ENCODE results near the gene MAB21L1.
A peak's percentile ranks its signal among the peaks of the same experiment; 100 is the strongest.

The MAB21L1 gene

GRCh38 chr13:35479038-35479492 is 2.6 kb upstream of the MAB21L1 start:
- peak; percentile 94 for DNase-seq

DNA sequence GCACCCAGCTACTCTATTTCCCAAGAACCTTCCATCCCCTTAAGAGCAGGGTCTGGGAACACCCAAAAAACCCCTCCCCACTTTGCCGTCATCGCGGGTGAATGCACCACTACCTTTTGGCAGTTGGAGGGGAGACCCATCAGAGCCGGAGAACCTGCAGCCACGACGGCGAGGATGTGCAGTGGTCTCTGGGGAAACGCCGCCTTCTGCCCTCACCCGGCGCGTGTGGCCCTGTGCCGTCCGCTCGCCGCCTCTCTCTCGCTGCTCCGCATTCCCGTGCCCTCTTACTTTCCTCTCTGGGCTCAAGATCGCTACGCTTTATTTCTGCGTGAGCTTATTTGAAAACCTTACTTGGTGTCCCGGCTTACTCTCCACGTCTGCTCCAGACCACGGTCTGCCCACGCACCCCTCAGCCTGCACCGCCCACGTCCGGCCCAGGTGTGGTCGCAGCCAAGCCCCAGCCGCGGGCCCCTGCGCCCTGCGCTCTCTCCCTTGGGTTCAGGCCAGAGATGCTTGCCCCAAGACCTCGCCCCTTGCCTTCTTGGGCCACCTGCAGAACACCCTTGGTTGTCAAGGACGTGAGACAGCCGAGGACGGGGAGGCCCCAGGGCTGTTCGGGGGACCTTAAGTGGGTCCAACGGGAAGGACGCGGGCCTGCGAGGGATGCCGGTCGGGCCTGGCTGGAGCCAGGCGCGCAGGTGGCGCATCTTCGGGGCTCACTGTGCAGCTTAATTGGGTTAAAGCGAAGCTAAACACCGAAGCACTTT is 2.0 kb upstream of the MAB21L1 start:
- peak; percentile 93 for DNase-seq

DNA sequence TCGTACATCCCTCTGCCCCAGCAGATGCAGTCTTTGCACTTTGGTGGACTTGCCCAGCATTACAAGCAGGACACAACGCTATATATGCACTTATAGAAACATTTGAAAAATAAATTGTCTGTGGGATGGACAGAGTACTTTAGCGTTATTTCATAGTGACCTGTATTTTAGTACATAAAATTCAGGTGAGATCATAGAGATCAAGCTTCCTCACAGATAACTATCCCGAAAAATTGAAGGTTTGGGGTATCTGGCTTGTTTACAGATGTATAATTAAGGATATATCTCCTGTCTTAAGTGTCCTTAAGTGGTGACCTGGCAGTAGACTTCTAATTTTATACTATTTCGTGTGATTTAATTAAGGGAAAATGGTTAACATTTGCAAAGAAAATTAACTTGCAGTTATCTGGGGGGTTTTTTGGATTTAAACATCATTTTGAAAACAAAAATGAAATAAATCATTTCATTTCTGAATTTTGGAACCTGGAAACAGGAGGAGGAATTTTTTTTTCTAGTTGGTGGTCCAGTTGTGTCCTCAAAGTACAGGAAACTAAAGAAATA is 977 bp upstream of the MAB21L1 start:
- no peak for DNase-seq

GRCh38 chr13:35475212-35475959 is 1.1 kb downstream of the MAB21L1 start:
- DNase-seq, result peak; percentile 76

DNA sequence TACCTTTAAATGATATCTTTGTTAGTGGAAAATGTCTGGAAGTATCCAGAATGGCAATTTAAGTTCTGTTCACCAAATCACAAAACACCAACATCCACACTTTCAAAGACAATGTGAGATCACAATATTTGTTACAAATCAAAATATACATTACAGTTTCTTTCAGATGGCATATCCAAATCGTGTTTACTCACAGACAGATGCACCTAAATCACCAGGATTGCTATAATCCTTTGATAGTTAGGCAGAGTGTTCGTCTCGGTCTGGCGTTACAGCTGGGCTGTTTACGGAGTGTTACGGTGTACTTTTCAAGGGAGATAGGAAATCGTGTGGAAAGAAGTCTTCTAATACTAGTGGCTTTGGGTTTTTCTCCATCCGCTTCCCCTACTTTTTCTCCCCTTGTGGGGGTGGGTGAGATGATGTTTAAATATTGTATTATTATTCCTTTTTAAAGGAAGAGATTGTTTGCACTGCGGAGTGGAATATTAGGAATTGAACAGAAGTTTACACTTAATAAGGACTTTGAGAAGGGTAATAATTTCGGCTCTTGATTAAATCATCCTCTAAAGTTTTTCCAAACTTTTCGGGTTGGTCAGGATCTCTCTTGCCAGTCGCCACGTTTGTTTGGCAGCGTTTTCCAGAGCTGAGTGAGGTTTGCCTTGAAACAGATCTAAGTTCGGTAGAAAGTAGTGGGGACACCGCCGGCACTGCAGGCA is 1.8 kb downstream of the MAB21L1 start:
- DNase-seq, result peak; percentile 92

GRCh38 chr13:35473802-35474201 is 2.7 kb downstream of the MAB21L1 start:
- DNase-seq, result no peak

- DNase-seq, result peak; percentile 53
Measured at GRCh38 chr13:35473206-35473775, 3.2 kb downstream of the MAB21L1 start.

DNA sequence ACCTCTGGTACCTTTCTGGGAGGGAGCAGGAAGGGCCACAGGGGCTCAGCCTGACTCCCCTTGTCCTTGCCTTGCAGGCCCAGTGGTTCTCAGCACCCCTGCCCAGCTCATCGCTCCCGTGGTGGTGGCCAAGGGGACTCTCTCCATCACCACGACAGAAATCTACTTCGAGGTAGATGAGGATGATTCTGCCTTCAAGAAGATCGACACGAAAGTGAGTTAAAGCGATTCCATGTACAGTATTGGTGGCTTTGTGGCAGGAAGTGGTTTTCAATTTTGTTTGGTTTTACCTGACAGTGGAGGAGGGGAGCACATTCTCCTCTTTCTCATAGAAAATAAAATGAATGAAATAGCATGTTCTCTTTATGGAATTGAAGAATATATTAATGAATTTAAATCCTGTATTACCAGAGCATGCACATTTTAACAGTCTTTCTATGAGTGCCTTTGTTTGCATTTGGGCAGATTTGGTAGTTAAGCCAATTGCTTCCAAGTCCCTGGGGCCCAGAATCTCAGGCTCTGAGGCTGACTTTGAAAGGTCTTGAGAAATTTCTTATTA is 4.1 kb downstream of the MAB21L1 start:
- DNase-seq, result peak; percentile 80

DNA sequence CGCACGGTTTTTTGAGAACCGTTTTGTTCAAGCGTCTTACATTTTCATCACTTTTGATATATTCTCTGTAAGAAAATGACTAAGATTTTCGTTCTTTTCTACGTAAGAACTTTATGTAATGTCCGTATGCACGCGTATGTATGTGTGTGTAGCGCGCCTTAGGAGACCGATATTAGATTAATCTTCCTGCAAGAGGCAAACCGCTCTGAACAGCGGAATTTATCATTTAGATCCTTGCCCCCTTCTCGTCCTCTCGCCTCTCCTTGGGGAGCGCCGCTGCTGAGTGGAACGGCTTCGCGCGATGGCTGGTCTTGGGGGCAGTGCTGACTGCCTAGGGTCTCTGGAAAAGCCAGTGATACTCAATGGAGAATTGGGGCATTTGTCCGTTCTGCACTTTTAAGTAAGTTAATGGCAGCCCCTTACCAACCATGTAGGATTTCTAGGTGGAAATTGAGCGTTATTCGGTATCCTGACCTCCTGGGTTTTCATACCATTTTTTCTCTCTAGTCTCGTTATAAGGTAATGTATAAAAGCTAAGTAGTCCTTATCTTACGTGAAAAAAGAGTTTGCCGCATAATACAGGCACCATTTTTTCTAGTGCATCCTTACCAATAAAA is 4.7 kb downstream of the MAB21L1 start:
- peak; percentile 83 for DNase-seq

DNA sequence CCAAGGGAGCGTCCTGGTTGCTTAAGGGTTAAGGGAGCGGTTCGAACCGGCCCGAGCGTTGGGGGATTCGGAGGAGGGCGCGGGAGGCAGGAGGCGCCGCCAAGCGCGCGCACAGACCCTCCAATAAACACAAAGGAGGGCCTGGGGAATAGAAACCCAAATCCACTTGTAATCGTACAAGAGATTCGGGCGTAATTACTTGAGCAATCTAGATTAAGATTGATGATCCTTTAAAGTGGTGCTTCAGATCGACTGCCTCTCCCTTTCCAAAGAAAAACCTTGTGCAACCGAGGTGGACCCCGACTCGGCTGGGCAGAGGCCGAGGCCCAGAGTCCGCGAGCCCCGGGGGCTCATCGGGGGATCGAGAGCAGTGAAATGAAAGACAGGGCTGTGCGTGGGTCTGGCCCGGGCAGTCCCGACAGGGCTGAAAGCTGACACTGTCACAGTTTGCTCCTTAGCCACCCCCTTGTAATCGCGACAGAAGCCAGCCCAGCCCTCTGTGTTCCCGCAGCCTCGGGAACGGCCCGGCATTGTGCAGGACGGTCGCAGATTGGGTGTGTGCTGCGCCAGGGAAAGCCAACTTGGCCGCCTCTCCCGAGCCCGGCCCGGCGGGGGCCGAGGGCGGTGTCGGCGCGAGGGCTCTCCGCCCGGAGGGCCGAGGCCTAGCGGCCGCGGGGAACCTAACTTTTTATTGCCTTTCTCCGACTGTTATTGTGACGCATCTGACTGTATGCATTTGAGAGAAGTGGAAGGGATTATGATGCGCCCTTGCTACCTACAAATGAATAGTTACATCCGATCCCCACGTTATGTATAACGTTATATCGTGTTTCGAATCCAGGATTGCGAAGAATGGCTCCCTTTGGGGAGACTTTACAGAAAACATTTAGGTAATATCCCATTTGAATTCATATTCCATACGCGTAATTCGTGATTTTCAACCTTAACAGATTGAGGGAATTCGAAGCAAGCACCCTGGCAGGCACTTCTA is 5.5 kb downstream of the MAB21L1 start:
- DNase-seq, result peak; percentile 98

- DNase-seq, result peak; percentile 91
Measured at GRCh38 chr13:35469806-35470525, 6.5 kb downstream of the MAB21L1 start.

DNA sequence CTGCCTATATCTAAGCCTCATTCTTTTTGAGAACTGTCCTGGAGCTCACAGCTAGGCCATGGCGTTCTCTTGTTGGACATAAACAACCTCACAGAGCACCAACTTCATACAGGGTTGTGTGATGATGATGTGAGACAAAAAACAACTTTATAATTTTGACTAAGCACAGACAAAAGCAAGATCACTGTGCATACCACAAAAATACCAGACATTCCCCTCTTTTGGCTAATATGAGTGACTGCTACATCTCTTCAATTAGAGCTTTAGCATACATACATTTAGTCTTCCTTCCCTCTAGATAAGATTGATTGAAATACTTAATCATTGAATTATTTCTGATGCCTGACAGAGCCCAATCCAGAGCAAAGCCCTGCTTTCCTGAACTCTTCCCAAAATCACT is 8.3 kb downstream of the MAB21L1 start:
- no peak for DNase-seq

DNA sequence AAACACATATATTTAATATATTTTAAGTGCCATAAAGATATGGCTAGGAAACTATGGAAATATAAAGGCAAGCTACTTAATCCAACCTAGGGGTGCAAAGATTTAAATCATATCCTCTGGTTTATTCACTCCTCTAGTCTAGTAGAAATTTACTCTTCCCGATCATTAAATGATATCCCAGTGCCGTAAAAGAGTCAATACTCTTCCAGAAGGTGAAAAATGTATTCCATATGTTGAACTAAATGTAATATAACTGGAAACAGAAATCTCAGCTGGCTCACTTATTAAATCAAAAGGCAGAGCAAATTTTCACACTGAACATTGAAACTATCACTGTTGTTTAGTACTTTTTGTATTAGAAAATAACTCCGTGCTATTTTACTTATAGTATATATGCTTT is 11.1 kb downstream of the MAB21L1 start:
- DNase-seq, result no peak

- DNase-seq, result no peak
Measured at GRCh38 chr13:35460061-35460460, 16.4 kb downstream of the MAB21L1 start.

- DNase-seq, result no peak
Measured at GRCh38 chr13:35457258-35457657, 19.2 kb downstream of the MAB21L1 start.

DNA sequence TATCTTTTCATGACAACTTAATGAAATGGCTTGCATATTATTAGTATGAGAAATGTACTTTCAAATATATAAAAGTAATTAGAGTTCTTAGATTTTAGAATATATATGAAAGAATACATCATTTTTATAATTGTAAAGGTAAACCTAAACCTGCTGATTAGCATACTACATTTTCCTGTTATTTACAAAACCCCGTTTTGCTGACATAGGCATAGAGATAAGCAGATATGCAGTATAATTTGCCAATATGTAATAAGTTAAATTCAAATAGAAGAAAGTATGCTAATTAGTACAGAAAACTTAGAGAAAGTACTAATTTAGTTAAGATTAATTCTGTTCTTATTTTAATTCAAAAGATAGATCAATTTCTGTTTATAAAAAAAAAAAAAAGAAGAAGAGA is 21.5 kb downstream of the MAB21L1 start:
- DNase-seq, result no peak

DNA sequence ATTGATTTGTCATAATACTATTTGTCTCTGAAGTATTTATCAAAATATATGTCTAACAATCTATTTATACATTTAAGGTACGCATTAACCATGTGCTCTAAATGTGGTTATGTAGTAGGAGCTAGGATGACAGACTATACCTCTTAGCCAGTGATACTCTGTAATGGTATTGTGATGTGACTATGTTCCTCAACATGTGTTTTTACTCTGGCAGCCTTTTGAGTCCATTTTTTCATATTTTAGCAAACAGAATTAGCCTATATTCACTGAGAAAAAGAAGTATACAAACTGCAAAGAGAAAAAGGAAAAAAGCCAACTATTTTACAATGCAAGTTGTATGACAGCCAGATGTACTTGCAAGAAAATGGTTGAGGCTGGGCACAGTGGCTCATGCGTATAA is 26.7 kb downstream of the MAB21L1 start:
- DNase-seq, result no peak

DNA sequence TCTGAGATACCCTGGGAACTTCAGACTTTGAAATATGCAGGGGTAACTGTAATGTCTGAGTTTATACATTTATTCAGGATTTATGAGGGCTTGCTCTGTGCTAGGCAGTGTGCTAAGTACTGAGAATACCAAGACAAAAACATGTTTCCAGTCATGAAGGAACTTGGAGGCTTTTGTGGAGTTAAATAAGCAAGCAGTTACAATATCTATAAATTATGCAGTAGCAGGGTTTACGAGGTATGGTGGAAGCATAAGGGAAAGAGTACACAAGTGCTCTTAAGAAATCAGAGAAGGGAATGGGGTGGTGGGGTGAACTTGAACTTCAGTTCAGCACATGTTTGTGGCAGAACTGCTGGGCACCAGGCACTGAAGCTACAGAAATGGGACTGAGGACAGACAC is 28.0 kb downstream of the MAB21L1 start:
- DNase-seq, result no peak

Measured in NCI-H82 (cell line).